Measurements from ENCODE around the gene SGTA.

Gene SGTA

DNA sequence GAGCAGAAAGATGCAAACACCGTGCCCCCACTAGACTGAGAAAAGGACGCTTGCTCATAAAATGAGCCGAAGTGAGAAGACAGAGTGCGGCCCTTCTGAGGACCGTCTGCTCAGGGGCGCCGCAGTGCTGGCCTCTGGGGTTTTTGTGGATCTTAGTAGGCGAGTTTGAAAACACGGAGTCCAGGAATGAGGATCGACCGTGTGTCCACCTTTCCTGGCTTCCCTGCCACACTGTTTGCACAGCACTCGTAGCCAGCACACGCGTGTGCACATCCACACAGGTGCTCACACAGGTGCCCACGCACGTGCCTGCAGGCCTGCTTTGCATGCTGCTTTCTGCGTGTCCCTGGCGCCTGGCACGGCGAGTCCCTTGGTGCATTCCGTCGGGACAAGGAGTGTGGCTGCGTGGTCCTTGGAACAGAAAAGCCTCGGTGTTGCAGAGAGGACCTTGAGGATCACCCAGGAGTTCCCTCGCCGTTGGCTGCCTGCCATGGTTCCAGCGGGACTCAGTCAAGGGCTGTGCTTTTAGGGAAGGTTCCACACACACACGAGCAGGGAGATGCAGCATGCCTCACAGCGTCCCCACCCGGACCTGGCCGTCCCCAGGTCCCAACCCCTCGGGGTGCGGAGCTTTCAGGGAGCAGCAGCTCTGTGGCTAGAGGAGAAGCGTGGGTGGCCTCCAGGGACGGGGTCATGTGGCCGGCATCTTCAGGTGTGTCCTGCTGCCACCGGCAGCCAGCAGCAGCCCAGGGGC lies 26.5 kb upstream of the SGTA start:
- no peak for ATAC-seq (ENCODE audit: low read depth)
- Histone ChIP-seq H3K9me3 (ENCODE audit: severe bottlenecking) (no peaks in the 10 kb centered on the region), H3K27ac (ENCODE audit: poor library complexity, severe bottlenecking) (no peak overlapping the region), H3K4me1 (ENCODE audit: insufficient read depth, poor library complexity, severe bottlenecking) (no peaks in the 10 kb centered on the region), H3K27me3 (ENCODE audit: insufficient read depth, poor library complexity, severe bottlenecking) (no peaks in the 10 kb centered on the region), H3K4me3 (ENCODE audit: severe bottlenecking) (no peak overlapping the region), H3K36me3 (ENCODE audit: low read depth) (peaks cover 29% of the 10 kb centered on the region)
- DNase-seq (ENCODE audit: low spot score): peak; percentile 58
- TF ChIP-seq, protein P1, sequence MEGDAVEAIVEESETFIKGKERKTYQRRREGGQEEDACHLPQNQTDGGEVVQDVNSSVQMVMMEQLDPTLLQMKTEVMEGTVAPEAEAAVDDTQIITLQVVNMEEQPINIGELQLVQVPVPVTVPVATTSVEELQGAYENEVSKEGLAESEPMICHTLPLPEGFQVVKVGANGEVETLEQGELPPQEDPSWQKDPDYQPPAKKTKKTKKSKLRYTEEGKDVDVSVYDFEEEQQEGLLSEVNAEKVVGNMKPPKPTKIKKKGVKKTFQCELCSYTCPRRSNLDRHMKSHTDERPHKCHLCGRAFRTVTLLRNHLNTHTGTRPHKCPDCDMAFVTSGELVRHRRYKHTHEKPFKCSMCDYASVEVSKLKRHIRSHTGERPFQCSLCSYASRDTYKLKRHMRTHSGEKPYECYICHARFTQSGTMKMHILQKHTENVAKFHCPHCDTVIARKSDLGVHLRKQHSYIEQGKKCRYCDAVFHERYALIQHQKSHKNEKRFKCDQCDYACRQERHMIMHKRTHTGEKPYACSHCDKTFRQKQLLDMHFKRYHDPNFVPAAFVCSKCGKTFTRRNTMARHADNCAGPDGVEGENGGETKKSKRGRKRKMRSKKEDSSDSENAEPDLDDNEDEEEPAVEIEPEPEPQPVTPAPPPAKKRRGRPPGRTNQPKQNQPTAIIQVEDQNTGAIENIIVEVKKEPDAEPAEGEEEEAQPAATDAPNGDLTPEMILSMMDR (IDR thresholded peaks at IDR 0.05; ENCODE audit: poor library complexity, severe bottlenecking): no peak

DNA sequence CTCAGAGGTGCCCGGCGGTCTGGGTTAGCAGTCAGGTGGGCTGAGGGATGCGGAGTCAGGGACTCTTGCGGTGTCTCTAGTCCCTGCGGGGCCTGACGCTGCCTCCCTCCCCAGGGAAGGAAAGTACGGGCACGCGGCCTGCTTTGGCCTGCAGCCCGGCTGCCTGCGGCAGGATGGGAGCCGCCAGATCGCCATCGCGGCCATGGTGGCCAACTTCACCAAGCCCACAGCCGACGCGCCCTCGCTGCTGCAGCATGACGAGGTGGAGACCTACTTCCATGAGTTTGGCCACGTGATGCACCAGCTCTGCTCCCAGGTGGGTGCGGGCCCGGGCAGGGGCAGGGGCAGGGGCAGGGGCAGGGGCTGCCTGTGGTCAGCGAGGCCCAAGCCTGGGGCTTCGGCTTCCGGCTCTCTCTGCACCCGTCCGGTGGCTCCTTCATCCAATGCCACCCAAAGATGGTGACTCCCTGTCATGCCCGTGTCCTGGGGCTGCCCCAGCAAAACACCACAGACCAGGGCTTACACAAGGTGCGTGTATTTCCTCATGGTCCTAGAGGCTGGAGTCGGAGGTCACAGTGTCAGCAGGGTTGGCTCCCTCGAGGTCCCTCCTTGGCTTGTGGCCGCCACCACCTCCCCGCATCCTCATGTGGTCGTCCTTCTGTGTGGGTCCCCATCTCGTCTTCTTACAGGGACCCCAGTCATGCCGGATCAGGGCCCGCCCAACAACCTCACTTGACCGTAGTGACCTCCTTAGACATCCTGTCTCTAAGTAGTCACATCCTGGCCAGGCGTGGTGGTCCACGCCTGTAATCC lies 25.3 kb upstream of the SGTA start:
- DNase-seq (ENCODE audit: low spot score): no peak
- no peaks in the 10 kb centered on the region for H3K9me3 ChIP-seq (ENCODE audit: severe bottlenecking)
- TF ChIP-seq, protein P1 (IDR thresholded peaks at IDR 0.05; ENCODE audit: poor library complexity, severe bottlenecking): no peak
- ATAC-seq (ENCODE audit: low read depth): no peak
- peaks cover 29% of the 10 kb centered on the region for H3K36me3 ChIP-seq (ENCODE audit: low read depth)
- H3K27me3 ChIP-seq (ENCODE audit: insufficient read depth, poor library complexity, severe bottlenecking): no peaks in the 10 kb centered on the region
- no peaks in the 10 kb centered on the region for H3K4me1 ChIP-seq (ENCODE audit: insufficient read depth, poor library complexity, severe bottlenecking)
- no peak overlapping the region for H3K27ac ChIP-seq (ENCODE audit: poor library complexity, severe bottlenecking)
- no peak overlapping the region for H3K4me3 ChIP-seq (ENCODE audit: severe bottlenecking)

DNA sequence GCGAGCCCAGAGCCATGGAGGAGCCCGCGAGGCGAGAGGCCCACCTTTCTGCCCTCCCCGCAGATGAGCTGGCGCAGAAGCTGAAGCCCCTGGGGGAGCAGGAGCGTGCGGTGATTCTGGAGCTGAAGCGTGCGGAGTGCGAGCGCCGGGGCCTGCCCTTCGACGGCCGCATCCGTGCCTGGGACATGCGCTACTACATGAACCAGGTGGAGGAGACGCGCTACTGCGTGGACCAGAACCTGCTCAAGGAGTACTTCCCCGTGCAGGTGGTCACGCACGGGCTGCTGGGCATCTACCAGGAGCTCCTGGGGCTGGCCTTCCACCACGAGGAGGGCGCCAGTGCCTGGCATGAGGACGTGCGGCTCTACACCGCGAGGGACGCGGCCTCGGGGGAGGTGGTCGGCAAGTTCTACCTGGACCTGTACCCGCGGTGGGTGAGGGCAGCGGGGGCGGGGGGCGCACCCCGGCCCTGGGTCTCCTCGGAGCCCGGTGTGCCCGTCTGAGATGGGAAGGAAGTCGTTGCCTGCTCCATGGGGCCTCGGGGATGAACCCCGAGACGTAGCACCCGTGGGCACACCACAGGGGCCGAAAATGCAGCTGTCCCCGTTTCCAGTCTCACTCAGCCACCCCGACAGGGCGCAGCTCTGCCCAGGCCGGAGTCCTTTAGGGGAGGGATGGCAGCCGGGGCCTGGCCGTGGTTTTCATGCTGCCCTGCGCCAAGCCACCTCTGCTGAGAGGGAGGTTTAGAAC lies 24.5 kb upstream of the SGTA start:
- Histone ChIP-seq H3K4me1 (ENCODE audit: insufficient read depth, poor library complexity, severe bottlenecking) (no peaks in the 10 kb centered on the region), H3K27ac (ENCODE audit: poor library complexity, severe bottlenecking) (no peak overlapping the region), H3K9me3 (ENCODE audit: severe bottlenecking) (no peaks in the 10 kb centered on the region), H3K27me3 (ENCODE audit: insufficient read depth, poor library complexity, severe bottlenecking) (no peaks in the 10 kb centered on the region), H3K36me3 (ENCODE audit: low read depth) (peaks cover 35% of the 10 kb centered on the region), H3K4me3 (ENCODE audit: severe bottlenecking) (no peak overlapping the region)
- no peak for DNase-seq (ENCODE audit: low spot score)
- ATAC-seq (ENCODE audit: low read depth): no peak
- TF ChIP-seq, protein P1 (IDR thresholded peaks at IDR 0.05; ENCODE audit: poor library complexity, severe bottlenecking): no peak

DNA sequence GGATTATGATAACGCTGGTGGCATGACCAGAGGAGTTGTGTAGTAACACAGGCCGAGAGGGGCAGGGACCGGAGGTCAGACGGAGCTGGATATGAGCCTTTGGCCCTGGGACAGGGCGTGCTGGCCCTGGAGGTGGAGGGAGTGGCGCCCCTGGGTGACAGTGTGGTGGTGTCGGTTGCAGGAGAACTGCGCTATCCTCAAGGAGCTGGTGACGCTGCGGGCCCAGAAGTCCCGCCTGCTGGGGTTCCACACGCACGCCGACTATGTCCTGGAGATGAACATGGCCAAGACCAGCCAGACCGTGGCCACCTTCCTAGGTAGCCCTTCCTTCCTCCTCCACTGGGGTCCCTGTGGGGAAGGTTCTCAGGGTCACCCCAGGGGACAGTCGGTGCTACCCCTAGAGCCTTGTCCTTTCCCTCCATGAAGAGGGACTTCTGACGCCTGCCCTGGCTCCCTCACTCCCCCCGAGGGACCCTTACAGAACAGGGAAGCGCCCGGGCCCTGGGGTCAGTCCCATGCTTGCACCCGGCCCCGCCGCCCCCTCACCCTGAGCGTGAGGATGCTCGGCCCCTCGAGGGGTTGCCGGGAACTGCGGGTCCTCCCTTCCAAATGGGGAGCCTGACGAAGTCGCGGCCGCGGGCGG lies 23.8 kb upstream of the SGTA start:
- TF ChIP-seq, protein P1 (IDR thresholded peaks at IDR 0.05; ENCODE audit: poor library complexity, severe bottlenecking): no peak
- Histone ChIP-seq H3K36me3 (ENCODE audit: low read depth) (peaks cover 35% of the 10 kb centered on the region), H3K27me3 (ENCODE audit: insufficient read depth, poor library complexity, severe bottlenecking) (no peaks in the 10 kb centered on the region), H3K4me1 (ENCODE audit: insufficient read depth, poor library complexity, severe bottlenecking) (no peaks in the 10 kb centered on the region), H3K4me3 (ENCODE audit: severe bottlenecking) (no peak overlapping the region), H3K9me3 (ENCODE audit: severe bottlenecking) (no peaks in the 10 kb centered on the region), H3K27ac (ENCODE audit: poor library complexity, severe bottlenecking) (no peak overlapping the region)
- DNase-seq (ENCODE audit: low spot score) (peak; percentile 45), ATAC-seq (ENCODE audit: low read depth) (no peak)

All from RWPE2 (cell line).